Mucosa of rectum (tissue), 2 donors: ENCODE measurements around the gene ERAL1.
"Not testable (repeated sequence)": the region's sequence is repeated elsewhere in the genome, so short reads cannot be mapped to it uniquely, and the experiment has no call there.

Source experiments
- H3K27ac ChIP-seq, 2 donors: one replicate each; pipeline ENCODE4 v1.7.0; 2013; ENCODE audit warnings: inconsistent platforms in 2 of 2, low read depth in 2 of 2, low read length in 2 of 2
- H3K27me3 ChIP-seq, 2 donors: one replicate each; pipeline ENCODE4 v1.7.0; 2013; ENCODE audit warnings: low read length in 2 of 2; ENCODE audit not compliant: control insufficient read depth in 2 of 2, insufficient read depth in 2 of 2
- H3K36me3 ChIP-seq, 2 donors: one replicate each; pipeline ENCODE4 v1.7.0; 2013; ENCODE audit warnings: low read length in 2 of 2; ENCODE audit not compliant: control insufficient read depth in 2 of 2, insufficient read depth in 2 of 2
- H3K4me1 ChIP-seq, 2 donors: one replicate each; pipeline ENCODE4 v1.7.0; 2013; ENCODE audit warnings: low read length in 2 of 2, mild to moderate bottlenecking in 1 of 2; ENCODE audit not compliant: control insufficient read depth in 2 of 2, insufficient read depth in 2 of 2
- H3K4me3 ChIP-seq, 2 donors: one replicate each; pipeline ENCODE4 v1.7.0; 2013; ENCODE audit warnings: low read length in 2 of 2
- H3K9ac ChIP-seq, 2 donors: one replicate each; pipeline ENCODE4 v1.7.0; 2013; ENCODE audit warnings: low read length in 2 of 2, low read depth in 1 of 2, mild to moderate bottlenecking in 1 of 2
- H3K9me3 ChIP-seq, 2 donors: one replicate each; pipeline ENCODE4 v1.7.0; 2013; ENCODE audit warnings: low read length in 2 of 2; ENCODE audit not compliant: control insufficient read depth in 2 of 2
- donor health status: healthy.
- donor health status: Normal muscosa, but diverticular disease.

The ERAL1 gene

GRCh38 chr17:28896884-28897768 is 42.3 kb downstream of the ERAL1 start, which contains the start of gene FLOT2:
Gene FLOT2 (minus strand): TSS chr17:28897733. CDS start chr17:28897574, 159 bp downstream.
- Histone ChIP-seq H3K36me3 (no peaks in the 10 kb centered on the region), H3K9me3 (no peaks in the 10 kb centered on the region), H3K27me3 (no peaks in the 10 kb centered on the region), H3K4me3 (peak within 1 kb of the TSS; percentile 89 to 91), H3K4me1 (peaks cover 30 to 32% of the 10 kb centered on the region in 2 donors), H3K27ac (peak within 1 kb of the TSS; percentile 82 to 90), H3K9ac (peak within 1 kb of the TSS; percentile 89 to 96)

DNA sequence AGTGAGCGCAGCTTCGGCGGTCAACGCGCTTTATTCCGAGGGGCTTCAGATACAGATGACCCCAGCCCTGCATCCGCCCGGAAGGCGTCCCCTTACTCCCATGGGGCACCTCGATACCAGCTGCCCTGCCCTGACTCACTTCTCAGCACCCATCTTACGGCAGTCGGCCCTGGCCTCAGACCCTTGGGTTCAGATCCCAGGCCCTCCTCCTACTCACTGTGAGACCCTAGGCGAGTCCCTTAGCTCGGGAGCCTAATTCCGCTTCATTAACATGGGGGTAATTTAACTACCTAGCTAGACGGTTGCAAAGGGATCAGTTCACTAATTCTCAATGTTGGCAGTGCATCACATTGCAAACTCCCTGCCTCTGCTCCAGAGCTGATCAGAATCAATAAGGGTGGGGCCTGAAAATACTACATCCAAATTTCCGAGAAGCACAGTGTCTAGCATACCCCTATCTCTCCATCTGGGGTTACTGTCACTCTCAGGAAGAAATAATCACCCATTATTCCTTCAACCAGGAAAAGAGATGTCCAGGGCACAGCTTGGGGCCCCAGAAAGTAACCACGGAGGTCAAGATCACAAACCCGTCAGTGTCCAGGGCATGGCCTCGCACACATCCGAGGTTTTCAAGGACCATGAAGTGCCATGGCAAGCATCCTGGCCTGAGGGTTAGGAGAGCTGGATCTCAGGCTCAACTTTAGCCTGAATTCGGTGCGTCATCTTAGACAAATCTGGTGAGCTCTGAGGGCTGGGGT is 43.1 kb downstream of the ERAL1 start:
- Histone ChIP-seq H3K4me3 (peak overlapping the region; percentile 89 to 91), H3K36me3 (no peaks in the 10 kb centered on the region), H3K9me3 (no peaks in the 10 kb centered on the region), H3K27ac (peak overlapping the region; percentile 82 to 90), H3K9ac (peak overlapping the region; percentile 89 to 96), H3K4me1 (peaks cover 26 to 30% of the 10 kb centered on the region in 2 donors), H3K27me3 (no peaks in the 10 kb centered on the region)

DNA sequence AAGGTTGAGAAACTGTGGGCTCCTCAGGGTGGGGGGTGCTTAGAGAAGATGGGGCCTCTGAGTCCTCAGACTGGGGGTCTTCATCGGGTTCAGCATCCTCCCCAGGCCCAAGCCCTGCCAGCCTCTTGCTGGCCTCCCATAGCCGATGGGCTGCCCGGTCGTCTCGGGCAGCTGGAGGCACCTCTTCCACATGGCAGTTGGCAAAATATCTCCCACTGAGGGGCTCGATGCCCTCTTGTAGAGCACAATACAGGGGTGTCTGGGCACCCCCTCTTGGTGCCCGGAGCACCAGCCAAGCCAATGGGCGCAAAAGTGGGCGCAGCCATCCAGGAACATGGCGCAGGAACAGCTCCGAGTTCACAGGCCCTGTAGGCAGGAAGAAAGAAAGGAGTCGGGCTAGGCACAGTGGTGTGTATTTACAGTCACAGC is 43.7 kb downstream of the ERAL1 start:
- H3K27me3 ChIP-seq: no peaks in the 10 kb centered on the region
- no peak overlapping the region for H3K27ac ChIP-seq
- H3K4me1 ChIP-seq: peaks cover 30 to 32% of the 10 kb centered on the region in 2 donors
- H3K9me3 ChIP-seq: no peaks in the 10 kb centered on the region
- no peak overlapping the region for H3K9ac ChIP-seq
- no peaks in the 10 kb centered on the region for H3K36me3 ChIP-seq
- no peak overlapping the region for H3K4me3 ChIP-seq

- Histone ChIP-seq H3K27me3 (no peaks in the 10 kb centered on the region), H3K4me3 (no peak overlapping the region), H3K4me1 (peaks cover 31 to 32% of the 10 kb centered on the region in 2 donors), H3K36me3 (no peaks in the 10 kb centered on the region), H3K9me3 (no peaks in the 10 kb centered on the region), H3K9ac (no peak overlapping the region), H3K27ac (no peak overlapping the region)
Measured at GRCh38 chr17:28899212-28899815, 44.5 kb downstream of the ERAL1 start.

- Histone ChIP-seq H3K9ac (peak overlapping the region in 1 of 2 donors; percentile 35), H3K9me3 (no peaks in the 10 kb centered on the region), H3K27me3 (no peaks in the 10 kb centered on the region), H3K4me1 (peaks cover 26 to 32% of the 10 kb centered on the region in 2 donors), H3K4me3 (peak overlapping the region in 1 of 2 donors; percentile 82), H3K36me3 (peaks cover 2 to 5% of the 10 kb centered on the region in 2 donors), H3K27ac (no peak overlapping the region)
Measured at GRCh38 chr17:28900986-28901726, 46.3 kb downstream of the ERAL1 start.

DNA sequence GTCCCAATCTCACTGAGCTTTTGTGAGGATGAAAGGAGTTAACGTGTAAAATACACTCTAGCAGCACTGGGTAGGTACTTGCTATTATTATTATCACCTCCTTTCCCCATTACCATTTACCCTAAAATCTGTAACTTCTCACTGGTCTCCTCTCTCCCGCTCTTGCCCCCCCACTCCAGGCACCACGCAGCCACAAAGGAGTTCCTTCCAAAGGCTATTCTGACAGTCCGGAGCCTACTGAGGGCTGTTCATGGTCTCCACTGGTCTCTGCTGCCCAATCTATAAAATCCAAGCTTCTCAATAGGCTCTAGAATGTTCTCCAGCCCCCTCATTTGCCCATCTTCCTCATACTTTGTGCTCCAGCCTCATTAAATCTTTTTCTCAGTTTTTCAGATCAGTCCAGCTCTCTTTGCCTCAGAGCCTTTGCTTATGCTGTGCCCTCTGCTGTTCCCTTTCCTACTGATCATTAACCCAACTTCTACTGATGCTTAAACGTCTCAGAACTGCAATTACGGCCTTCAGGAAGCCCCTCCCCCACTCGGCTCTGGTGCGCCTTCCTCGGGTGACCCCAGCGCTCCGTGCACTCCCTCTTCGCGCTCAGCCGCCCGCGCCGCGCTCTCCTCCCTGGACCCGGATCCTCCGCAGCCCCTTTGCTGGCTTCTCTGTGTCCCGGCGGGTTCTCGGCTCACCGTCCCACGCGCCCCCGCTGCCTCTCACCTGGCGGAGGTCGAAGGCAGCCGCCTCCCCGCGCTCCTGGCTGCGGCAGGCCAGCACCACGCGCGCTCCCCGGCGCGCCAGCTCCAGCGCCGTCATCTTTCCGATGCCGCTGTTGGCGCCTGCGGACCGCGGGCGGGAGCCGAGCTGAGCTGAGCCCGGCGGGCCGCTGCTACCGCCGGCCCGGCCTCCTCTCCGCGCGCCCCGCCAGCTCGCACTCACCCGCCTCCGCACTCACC is 47.3 kb downstream of the ERAL1 start:
- Histone ChIP-seq H3K9ac (peak overlapping the region; percentile 72 to 74), H3K4me1 (peaks cover 23 to 26% of the 10 kb centered on the region in 2 donors), H3K36me3 (peaks cover 11 to 12% of the 10 kb centered on the region in 2 donors), H3K4me3 (peak overlapping the region; percentile 65 to 82), H3K27me3 (no peaks in the 10 kb centered on the region), H3K9me3 (no peaks in the 10 kb centered on the region), H3K27ac (peak overlapping the region; percentile 70 to 85)

DNA sequence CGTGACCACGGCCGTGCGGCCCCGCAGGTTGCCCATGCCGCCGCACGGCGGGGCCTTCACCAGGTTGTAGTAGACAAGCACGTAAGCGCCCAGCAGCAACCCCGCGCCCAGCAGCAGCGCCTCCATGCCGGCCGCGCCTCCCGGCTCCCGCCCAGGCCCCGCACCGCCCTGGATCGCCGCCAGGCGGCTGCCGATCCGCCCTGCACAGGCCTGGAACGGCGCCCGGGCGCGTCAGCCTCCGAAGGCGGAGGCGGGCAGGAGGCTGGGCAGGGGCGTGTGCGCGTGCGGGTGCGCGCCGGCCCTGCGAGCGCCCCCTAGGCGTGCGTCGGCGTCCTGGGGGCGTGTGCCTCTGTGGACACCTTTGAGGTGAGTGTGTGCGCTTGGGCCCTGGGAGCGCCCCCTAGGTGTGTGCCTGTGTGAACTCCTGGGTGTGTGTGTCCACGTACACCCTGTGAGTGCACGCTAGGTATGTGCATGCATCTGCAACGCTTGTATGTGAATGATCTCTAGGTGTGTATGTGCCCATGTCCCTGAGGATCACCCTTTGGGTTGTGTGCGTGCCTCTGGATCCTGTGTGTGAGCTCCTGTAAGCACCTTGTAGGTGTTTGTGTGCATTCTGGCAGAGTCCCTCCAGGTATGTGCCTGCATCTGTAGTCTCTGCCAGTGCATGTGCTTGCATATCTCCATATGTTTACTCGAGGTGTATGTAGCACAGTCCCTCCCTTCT is 48.2 kb downstream of the ERAL1 start, which contains the start of gene DHRS13:
Gene DHRS13 (minus strand): TSS at position 261 of the 727 bp plus-strand sequence. CDS start 135 bp downstream, at position 126.
- Histone ChIP-seq H3K27ac (peak within 1 kb of the TSS; percentile 70 to 85), H3K9ac (peak within 1 kb of the TSS; percentile 72 to 74), H3K36me3 (peaks cover 16 to 17% of the 10 kb centered on the region in 2 donors), H3K4me3 (peak within 1 kb of the TSS; percentile 65 to 82), H3K4me1 (peaks cover 21 to 28% of the 10 kb centered on the region in 2 donors), H3K27me3 (no peaks in the 10 kb centered on the region), H3K9me3 (no peaks in the 10 kb centered on the region)

GRCh38 chr17:28903546-28903841 is 48.7 kb downstream of the ERAL1 start:
- H3K27ac ChIP-seq: peak overlapping the region in 1 of 2 donors; percentile 85
- H3K4me3 ChIP-seq: peak overlapping the region in 1 of 2 donors; percentile 57
- H3K9me3 ChIP-seq, H3K9ac ChIP-seq, H3K27me3 ChIP-seq: not testable (repeated sequence)
- peaks cover 22 to 25% of the 10 kb centered on the region in 2 donors for H3K4me1 ChIP-seq
- peaks cover 21 to 23% of the 10 kb centered on the region in 2 donors for H3K36me3 ChIP-seq
